Measurements from ENCODE around the gene WWC2. TPM values are rescaled to one million over a fixed set of nuclear protein-coding genes. Genes with fewer than 3 reads are reported as not detected.

Gene WWC2
- total RNA-seq, 4 donors from 2014 or later = 4.5 to 10.7 (median 8.6) TPM

DNA sequence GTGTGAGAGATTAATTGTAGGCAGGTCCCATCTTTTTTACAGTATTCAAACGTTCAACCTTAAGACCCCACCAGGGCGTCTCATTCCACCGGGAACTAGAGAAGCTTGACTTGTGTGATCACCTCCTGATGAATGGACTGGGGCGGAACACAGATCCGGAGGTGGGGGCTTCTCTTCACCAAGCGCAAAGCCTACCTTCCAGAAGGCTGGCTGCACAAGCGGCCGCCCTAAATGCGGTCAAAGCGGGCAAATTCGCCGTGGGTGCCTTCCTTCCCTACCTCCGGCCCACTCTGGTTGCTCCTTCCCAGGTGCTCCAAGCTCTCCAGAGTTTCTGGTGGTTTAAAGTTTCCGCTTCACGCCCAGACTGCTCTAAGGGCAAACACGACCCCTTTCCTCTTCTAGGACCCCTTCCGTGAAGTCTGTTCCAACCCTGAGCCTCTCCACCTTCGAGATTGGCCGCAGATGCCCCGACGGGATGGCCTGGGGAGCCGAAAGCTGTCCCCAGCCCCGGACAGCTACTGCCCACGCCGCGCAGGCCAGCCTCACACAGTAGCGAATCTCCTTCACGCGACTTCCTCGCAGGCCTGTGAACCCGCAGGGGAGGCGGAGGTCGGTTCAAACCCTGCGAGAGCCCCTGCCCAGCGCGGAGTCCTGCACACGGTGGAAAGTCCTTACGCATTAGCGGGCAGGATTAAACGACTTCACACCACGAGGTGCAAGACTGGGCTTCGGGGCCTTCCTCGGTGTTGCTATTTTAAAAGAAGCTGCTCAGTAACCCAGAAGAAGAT is 1.6 kb upstream of the WWC2 start:
- peak in 1 of 2 donors; percentile 11 for DNase-seq
- Histone ChIP-seq H3K4me3 (peak overlapping the region; percentile 80 to 91 (median 86)), H3K27me3 (no peaks in the 10 kb centered on the region), H3K27ac (peak overlapping the region; percentile 79 to 88 (median 85)), H3K9me3 (no peaks in the 10 kb centered on the region), H3K36me3 (no peaks in the 10 kb centered on the region), H3K4me1 (peaks cover 13 to 15% of the 10 kb centered on the region in 2 donors)
- no peak for ATAC-seq
- intact Hi-C loops (cut with DNase I; ENCODE audit: low total_unique reads) = loop anchor here (5.0 to 10.0 kb wide), 2 partner anchors 180 to 347 kb away; partner anchors contain the start of genes CDKN2AIP and DCTD
- TF ChIP-seq, protein P1, sequence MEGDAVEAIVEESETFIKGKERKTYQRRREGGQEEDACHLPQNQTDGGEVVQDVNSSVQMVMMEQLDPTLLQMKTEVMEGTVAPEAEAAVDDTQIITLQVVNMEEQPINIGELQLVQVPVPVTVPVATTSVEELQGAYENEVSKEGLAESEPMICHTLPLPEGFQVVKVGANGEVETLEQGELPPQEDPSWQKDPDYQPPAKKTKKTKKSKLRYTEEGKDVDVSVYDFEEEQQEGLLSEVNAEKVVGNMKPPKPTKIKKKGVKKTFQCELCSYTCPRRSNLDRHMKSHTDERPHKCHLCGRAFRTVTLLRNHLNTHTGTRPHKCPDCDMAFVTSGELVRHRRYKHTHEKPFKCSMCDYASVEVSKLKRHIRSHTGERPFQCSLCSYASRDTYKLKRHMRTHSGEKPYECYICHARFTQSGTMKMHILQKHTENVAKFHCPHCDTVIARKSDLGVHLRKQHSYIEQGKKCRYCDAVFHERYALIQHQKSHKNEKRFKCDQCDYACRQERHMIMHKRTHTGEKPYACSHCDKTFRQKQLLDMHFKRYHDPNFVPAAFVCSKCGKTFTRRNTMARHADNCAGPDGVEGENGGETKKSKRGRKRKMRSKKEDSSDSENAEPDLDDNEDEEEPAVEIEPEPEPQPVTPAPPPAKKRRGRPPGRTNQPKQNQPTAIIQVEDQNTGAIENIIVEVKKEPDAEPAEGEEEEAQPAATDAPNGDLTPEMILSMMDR (IDR thresholded peaks at IDR 0.05 in 4 of 5, conservative IDR thresholded peaks at IDR 0.05 in 1 of 5) = no peak
- no peak for TF ChIP-seq POLR2A (IDR thresholded peaks at IDR 0.05)
- in situ Hi-C loops (cut with MboI; ENCODE audit: low sequenced_read_pairs in 4 of 4) = no loop called here

DNA sequence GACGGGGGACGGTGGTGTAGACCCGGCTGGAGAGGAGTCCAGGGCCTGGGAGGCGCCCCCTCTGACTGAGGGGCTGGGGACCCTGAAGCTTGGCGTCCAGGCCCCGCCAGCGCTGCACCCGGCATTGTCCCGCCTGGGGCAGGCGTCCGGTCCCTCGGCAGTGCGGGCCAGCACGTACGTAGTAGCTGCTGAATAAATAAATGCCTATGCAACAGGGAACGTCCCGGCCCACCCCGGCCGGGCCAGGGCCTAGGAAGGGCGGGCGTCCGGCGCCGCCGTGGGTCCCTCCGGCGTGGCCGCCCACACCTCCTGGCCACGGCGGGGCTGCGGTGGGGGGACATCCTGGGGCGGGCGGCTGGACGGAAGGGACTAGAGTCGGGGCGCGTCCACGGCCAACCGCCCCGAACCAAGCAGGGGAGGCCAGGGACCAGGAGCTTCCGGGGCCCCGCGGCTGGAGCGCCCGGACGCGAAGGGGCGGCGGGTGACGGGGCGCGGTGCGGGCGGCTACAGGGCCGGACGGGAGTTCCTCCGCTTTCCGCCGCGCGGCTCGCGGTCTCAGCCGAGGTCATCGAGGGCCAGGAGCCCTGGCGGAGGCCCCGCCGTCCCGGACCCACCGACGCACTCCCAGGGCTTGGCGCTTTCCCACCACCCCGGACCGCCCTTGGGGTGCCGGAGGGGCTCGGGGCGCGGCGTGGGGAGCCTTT is 886 bp upstream of the WWC2 start:
- peaks cover 13 to 15% of the 10 kb centered on the region in 2 donors for H3K4me1 ChIP-seq
- intact Hi-C loops (cut with DNase I; ENCODE audit: low total_unique reads) = loop anchor here (5.0 to 10.0 kb wide), 2 partner anchors 181 to 347 kb away; partner anchors contain the start of genes CDKN2AIP and DCTD
- TF ChIP-seq, protein P1 (IDR thresholded peaks at IDR 0.05 in 4 of 5, conservative IDR thresholded peaks at IDR 0.05 in 1 of 5) = no peak
- no peak for TF ChIP-seq POLR2A (IDR thresholded peaks at IDR 0.05)
- in situ Hi-C loops (cut with MboI; ENCODE audit: low sequenced_read_pairs in 4 of 4) = no loop called here
- peak overlapping the region; percentile 80 to 91 (median 86) for H3K4me3 ChIP-seq
- ATAC-seq (peak; percentile 46 to 55), DNase-seq (peak in 1 of 2 donors; percentile 17)
- no peaks in the 10 kb centered on the region for H3K36me3 ChIP-seq
- peak overlapping the region; percentile 79 to 88 (median 85) for H3K27ac ChIP-seq
- no peaks in the 10 kb centered on the region for H3K9me3 ChIP-seq
- no peaks in the 10 kb centered on the region for H3K27me3 ChIP-seq

DNA sequence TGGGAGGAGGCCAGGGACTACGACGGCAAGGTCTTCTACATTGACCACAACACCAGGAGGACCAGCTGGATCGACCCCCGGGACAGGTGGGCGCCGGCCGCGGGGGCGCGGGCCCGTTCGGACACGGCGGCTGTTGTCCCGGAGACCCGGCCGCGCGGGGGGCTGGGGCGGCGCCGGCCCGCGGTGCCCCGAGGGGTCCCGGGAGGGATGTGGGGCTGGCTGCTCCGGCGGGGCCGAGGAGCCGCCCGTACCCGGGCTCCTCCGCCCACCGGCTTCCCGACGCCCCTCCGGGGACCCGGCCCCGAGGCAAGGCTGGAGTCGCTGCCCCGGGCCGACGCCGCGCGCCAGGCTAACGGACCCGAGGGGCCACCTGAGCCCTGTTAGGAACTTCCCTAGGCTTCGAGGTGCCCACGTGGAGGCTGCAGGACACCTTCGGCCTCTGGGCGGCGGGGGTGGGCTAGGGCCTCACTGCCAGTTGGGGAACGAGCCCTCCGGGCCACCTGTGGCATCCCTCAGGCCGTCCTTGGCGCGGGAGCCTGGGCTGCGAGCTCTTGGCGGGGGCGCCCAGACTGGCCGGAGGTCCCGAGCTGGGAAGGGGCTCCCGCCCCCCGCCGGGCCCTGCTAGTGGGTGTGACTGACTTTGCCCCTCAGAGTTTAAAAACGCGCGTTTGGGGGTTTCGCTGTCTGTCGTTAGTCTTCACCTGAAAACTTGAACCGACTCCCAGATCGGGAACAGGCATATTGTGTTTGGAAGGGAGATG is 660 bp downstream of the WWC2 start:
- in situ Hi-C loops (cut with MboI; ENCODE audit: low sequenced_read_pairs in 4 of 4) = no loop called here
- Histone ChIP-seq H3K9me3 (no peaks in the 10 kb centered on the region), H3K27me3 (no peaks in the 10 kb centered on the region), H3K27ac (peak overlapping the region; percentile 79 to 88 (median 85)), H3K4me1 (peaks cover 13 to 15% of the 10 kb centered on the region in 2 donors), H3K4me3 (peak overlapping the region; percentile 80 to 91 (median 86)), H3K36me3 (no peaks in the 10 kb centered on the region)
- intact Hi-C loops (cut with DNase I; ENCODE audit: low total_unique reads) = loop anchor here (5.0 to 10.0 kb wide), 2 partner anchors 182 to 345 kb away; partner anchors contain the start of genes CDKN2AIP and DCTD
- ATAC-seq (peak in 1 of 2 donors; percentile 15), DNase-seq (peak in 1 of 2 donors; percentile 13)
- TF ChIP-seq, protein P1 (IDR thresholded peaks at IDR 0.05 in 4 of 5, conservative IDR thresholded peaks at IDR 0.05 in 1 of 5) = no peak
- TF ChIP-seq POLR2A (IDR thresholded peaks at IDR 0.05) = no peak

DNA sequence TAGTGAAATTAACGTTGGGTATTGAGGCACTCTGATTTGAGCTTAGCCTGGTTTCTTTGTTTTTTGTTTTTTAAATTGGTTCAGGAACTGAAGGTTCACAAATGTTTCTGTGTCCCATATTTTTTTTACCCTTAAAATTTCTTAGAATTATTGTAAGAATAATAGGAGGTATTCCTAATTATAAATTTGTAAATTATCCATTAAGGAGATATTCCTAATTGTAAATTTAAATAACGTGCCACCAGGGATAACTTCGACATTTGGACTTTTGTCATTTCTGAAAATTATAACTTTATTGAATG is 1.2 kb downstream of the WWC2 start:
- Histone ChIP-seq H3K36me3 (no peaks in the 10 kb centered on the region), H3K27ac (peak overlapping the region in 1 of 4 donors; percentile 82), H3K4me3 (peak overlapping the region; percentile 80 to 91 (median 86)), H3K27me3 (no peaks in the 10 kb centered on the region), H3K4me1 (peaks cover 13 to 15% of the 10 kb centered on the region in 2 donors), H3K9me3 (no peaks in the 10 kb centered on the region)
- TF ChIP-seq, protein P1 (IDR thresholded peaks at IDR 0.05 in 4 of 5, conservative IDR thresholded peaks at IDR 0.05 in 1 of 5) = no peak
- no peak for TF ChIP-seq POLR2A (IDR thresholded peaks at IDR 0.05)
- in situ Hi-C loops (cut with MboI; ENCODE audit: low sequenced_read_pairs in 4 of 4) (no loop called here), intact Hi-C loops (cut with DNase I; ENCODE audit: low total_unique reads) (no loop called here)
- DNase-seq = no peak
- no peak for ATAC-seq

Measured in gastrocnemius medialis (tissue), 4 donors.